ENCODE results near the gene TACC2.

The TACC2 gene

DNA sequence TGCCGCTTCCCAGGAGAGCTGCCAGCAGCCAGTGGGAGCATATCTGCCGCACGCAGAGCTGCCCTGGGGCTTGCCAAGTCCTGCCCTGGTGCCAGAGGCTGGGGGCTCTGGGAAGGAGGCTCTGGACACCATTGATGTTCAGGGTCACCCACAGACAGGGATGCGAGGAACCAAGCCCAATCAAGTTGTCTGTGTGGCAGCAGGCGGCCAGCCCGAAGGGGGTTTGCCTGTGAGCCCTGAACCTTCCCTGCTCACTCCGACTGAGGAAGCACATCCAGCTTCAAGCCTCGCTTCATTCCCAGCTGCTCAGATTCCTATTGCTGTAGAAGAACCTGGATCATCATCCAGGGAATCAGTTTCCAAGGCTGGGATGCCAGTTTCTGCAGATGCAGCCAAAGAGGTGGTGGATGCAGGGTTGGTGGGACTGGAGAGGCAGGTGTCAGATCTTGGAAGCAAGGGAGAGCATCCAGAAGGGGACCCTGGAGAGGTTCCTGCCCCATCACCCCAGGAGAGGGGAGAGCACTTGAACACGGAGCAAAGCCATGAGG lies 94.6 kb downstream of the TACC2 start:
- no peak for DNase-seq (ENCODE audit: low read depth in 2 of 2)
- TF ChIP-seq, protein P1, sequence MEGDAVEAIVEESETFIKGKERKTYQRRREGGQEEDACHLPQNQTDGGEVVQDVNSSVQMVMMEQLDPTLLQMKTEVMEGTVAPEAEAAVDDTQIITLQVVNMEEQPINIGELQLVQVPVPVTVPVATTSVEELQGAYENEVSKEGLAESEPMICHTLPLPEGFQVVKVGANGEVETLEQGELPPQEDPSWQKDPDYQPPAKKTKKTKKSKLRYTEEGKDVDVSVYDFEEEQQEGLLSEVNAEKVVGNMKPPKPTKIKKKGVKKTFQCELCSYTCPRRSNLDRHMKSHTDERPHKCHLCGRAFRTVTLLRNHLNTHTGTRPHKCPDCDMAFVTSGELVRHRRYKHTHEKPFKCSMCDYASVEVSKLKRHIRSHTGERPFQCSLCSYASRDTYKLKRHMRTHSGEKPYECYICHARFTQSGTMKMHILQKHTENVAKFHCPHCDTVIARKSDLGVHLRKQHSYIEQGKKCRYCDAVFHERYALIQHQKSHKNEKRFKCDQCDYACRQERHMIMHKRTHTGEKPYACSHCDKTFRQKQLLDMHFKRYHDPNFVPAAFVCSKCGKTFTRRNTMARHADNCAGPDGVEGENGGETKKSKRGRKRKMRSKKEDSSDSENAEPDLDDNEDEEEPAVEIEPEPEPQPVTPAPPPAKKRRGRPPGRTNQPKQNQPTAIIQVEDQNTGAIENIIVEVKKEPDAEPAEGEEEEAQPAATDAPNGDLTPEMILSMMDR (IDR thresholded peaks at IDR 0.05; ENCODE audit: low read depth, low read length) = no peak
- no peak overlapping the region for H3K4me3 ChIP-seq (replicated peaks in 1 of 2; ENCODE audit: low read depth in 2 of 2, low read length in 2 of 2)

GRCh38 chr10:122084286-122085041 lies 95.5 kb downstream of the TACC2 start:
- no peak for DNase-seq (ENCODE audit: low read depth in 2 of 2)
- H3K4me3 ChIP-seq (replicated peaks in 1 of 2; ENCODE audit: low read depth in 2 of 2, low read length in 2 of 2) = no peak overlapping the region
- TF ChIP-seq, protein P1 (IDR thresholded peaks at IDR 0.05; ENCODE audit: low read depth, low read length) = no peak

DNA sequence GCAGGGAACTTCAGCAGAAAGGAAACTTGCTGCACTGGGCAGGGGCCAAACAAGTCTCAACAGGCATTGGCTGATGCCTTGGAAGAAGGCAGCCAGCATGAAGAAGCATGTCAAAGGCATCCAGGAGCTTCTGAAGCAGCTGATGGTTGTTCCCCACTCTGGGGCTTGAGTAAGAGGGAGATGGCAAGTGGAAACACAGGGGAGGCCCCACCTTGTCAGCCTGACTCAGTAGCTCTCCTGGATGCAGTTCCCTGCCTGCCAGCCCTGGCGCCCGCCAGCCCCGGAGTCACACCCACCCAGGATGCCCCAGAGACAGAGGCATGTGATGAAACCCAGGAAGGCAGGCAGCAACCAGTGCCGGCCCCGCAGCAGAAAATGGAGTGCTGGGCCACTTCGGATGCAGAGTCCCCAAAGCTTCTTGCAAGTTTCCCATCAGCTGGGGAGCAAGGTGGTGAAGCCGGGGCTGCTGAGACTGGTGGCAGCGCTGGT lies 96.5 kb downstream of the TACC2 start:
- TF ChIP-seq, protein P1 (IDR thresholded peaks at IDR 0.05; ENCODE audit: low read depth, low read length) = no peak
- no peak for DNase-seq (ENCODE audit: low read depth in 2 of 2)
- H3K4me3 ChIP-seq (replicated peaks in 1 of 2; ENCODE audit: low read depth in 2 of 2, low read length in 2 of 2) = no peak overlapping the region

DNA sequence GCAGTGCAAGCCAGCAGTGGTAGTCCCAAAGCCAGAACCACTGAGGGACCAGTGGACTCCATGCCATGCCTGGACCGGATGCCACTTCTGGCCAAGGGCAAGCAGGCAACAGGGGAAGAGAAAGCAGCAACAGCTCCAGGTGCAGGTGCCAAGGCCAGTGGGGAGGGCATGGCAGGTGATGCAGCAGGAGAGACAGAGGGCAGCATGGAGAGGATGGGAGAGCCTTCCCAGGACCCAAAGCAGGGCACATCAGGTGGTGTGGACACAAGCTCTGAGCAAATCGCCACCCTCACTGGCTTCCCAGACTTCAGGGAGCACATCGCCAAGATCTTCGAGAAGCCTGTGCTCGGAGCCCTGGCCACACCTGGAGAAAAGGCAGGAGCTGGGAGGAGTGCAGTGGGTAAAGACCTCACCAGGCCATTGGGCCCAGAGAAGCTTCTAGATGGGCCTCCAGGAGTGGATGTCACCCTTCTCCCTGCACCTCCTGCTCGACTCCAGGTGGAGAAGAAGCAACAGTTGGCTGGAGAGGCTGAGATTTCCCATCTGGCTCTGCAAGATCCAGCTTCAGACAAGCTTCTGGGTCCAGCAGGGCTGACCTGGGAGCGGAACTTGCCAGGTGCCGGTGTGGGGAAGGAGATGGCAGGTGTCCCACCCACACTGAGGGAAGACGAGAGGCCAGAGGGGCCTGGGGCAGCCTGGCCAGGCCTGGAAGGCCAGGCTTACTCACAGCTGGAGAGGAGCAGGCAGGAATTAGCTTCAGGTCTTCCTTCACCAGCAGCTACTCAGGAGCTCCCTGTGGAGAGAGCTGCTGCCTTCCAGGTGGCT lies 97.7 kb downstream of the TACC2 start:
- no peak overlapping the region for H3K4me3 ChIP-seq (replicated peaks in 1 of 2; ENCODE audit: low read depth in 2 of 2, low read length in 2 of 2)

GRCh38 chr10:122087436-122087835 lies 98.5 kb downstream of the TACC2 start:
- no peak for DNase-seq (ENCODE audit: low read depth in 2 of 2)
- no peak overlapping the region for H3K4me3 ChIP-seq (replicated peaks in 1 of 2; ENCODE audit: low read depth in 2 of 2, low read length in 2 of 2)
- TF ChIP-seq, protein P1 (IDR thresholded peaks at IDR 0.05; ENCODE audit: low read depth, low read length) = no peak

More for the DNA sequence above, 97.7 kb downstream of the TACC2 start:
- DNase-seq (ENCODE audit: low read depth in 2 of 2) = no peak
- TF ChIP-seq, protein P1 (IDR thresholded peaks at IDR 0.05; ENCODE audit: low read depth, low read length) = no peak

DNA sequence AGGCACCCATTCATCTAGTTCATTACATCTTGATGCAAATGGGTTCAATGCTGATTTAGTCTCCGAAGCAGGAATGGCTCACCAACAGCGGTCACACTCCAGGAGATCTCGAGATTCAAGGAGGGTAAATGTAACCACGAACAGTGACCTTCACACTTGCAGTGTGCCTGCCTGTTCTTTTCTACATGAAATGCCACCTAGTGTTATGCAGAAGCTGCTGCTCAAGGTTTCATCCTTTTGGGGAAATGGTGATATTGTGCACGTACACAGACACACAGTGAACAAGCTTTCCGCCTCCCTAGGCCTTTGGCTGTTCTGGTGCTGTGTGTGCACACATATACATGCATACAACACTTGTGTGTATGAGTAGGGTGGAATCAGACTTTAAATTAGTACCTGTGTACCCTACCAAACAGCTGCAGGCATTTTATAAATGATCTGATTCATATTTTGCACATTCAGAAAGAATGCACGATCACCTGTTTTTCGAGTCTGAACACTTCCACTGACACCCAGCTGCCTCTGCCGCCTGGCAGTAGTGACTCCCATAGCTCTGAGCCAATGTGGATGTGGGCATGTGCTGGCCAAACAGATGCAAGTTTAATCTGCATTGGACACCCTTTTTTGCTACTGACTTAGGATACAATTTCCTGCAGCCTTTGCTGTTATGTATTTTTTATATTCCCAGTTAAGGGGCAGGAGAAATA lies 100.5 kb downstream of the TACC2 start:
- TF ChIP-seq, protein P1 (IDR thresholded peaks at IDR 0.05; ENCODE audit: low read depth, low read length) = no peak
- DNase-seq (ENCODE audit: low read depth in 2 of 2) = no peak
- no peak overlapping the region for H3K4me3 ChIP-seq (replicated peaks in 1 of 2; ENCODE audit: low read depth in 2 of 2, low read length in 2 of 2)

Measured in cardiac fibroblast (primary cell).